Stimulated activated CD8-positive, alpha-beta memory T cell treated with anti-CD3 and anti-CD28 coated beads, Interleukin-12 subunit alpha, Interleukin-12 subunit beta, amount 100 ng/mL, for 24 hours (primary cell): ENCODE measurements around the gene RNF215.
A peak's percentile ranks its signal among the peaks of the same experiment; 100 is the strongest.

Source experiments
- DNase-seq: peaks from one replicate; pipeline ENCODE4 v3.0.0-alpha.2; 2020; ENCODE audit errors: extremely low read depth

The RNF215 gene

DNA sequence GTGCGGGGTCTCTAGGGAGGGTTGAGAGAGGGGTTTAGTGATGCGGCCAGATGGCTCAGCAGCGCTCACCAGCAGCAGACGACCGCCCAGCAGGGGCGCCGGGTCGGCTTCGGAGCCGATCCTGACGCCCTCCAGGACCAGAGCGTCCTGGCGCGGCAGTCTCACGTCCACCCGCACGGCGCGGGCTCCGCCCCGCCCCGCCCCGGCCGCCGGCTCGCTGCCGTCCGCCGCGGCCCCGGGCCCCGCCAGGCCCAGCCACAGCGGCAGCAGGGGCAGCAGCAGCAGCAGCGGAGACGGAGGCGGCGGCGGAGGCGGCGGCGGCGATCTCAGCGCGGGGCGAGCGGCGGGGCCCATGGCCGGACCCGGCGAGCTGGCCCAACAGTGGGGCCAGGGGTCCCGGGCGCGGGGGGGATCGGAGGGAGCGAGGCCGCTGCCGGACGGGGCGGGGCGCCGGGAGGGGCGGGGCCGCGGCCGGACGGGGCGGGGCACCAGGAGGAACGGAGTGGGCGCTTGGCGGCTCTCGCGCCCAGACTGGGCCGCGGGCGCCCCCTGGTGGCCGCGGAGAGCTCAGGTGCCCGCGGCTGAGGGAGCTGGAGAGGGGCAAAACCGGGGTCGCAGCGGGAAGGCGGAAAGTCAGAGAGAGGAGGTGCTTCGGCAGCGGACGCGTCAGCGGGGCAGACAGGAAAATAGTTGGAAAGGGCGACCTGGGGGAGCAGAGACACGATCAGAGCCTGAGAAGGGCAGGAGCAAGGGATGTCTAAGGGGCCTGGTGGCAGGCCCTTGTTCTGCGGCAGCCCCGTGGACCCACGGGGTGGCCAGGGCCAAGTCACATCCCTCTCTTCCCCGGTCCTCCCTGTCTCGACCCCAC, at the start of gene RNF215:
TSS of gene RNF215 (minus strand) at position 452 of the 868 bp plus-strand sequence. CDS start at position 354, 98 bp downstream.
- peak; percentile 40 for DNase-seq

GRCh38 chr22:30436196-30436595, 49.0 kb upstream of the RNF215 start:
- no peak for DNase-seq

DNA sequence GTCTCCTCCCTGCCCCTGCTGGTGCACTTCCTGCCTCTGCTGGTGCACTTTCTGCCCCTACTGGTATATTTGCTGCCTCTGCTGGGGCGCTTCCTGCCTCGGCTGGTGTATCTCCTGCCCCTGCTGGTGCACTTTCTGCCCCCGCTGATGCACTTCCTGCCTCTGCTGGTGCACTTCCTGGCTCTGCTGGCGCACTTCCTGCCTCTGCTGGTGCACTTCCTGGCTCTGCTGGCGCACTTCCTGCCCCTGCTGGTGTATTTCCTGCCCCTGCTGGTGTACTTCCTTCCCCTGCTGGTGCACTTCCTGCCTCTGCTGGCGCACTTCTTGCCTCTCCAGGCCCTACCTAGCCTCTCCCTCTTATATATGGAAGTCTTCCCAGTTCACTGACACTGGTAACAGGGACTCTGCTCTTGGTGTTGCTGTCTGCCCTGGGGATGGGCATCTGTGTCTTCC, 48.5 kb upstream of the RNF215 start:
- DNase-seq, result peak; percentile 50

GRCh38 chr22:30434843-30435242, 47.6 kb upstream of the RNF215 start:
- no peak for DNase-seq

- no peak for DNase-seq
These were observed 46.6 kb upstream of the RNF215 start for GRCh38 chr22:30433773-30434172.

DNA sequence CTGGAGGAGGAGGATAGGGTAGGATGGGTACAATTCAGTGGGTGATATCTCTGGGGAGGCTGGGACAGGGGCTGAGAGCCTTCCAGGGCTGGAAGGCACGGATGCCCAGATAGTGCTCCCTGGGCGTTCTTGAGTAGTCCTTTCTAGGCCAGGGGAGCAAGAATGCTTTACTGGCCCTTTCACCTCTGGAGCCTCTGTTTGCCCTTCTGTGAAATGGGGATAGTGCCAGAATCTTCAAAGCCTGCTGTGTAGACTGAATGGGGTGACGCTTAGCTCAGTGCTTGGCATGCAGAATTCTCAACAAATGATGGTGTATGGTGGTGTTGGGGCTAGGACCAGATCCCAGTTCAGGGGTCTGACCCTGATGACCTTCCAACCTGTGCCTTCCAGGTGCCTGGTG, 46.0 kb upstream of the RNF215 start:
- DNase-seq, result no peak

DNA sequence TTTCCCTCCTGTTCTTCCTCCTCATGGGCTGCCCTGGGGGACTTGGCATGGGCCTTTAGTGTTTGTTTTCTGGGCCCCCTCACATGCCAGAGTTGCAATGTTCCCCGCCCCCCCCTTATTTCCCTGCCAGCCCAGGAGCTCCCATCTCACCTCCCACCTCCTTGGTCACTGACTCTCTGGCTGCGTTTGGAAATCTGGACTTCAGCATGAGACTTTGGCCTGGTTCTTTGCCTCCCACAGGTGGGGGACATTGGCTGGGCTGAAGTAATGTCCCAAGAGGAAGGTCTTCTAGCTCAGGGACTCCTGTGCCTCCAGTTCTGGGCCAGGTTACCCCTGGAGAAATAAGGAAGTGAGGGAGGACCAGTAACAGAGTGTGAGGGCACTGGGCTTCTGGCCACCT, 45.3 kb upstream of the RNF215 start:
- no peak for DNase-seq

GRCh38 chr22:30432096-30432495, 44.9 kb upstream of the RNF215 start:
- DNase-seq, result no peak

- no peak for DNase-seq
These were observed 43.7 kb upstream of the RNF215 start for GRCh38 chr22:30430933-30431332.

DNA sequence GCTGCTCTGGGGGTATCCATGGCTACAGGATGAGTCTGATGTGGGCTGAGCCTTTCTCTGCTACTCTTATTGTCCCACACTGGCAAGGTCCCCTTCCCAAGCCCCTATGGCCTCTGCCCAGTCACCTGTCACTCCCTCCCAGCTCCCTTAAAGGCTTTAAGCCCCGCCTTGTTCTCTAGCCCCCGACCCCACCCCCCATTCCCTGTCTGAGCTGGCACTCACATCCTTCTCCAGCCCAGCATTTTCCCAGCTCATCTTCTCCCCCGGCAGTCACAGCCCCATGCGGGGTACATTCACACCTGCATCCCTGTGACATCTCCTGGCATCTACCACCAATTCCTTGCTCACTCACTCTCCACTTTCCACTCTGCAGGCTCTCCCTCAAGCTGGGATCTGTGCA, 42.7 kb upstream of the RNF215 start:
- no peak for DNase-seq

DNA sequence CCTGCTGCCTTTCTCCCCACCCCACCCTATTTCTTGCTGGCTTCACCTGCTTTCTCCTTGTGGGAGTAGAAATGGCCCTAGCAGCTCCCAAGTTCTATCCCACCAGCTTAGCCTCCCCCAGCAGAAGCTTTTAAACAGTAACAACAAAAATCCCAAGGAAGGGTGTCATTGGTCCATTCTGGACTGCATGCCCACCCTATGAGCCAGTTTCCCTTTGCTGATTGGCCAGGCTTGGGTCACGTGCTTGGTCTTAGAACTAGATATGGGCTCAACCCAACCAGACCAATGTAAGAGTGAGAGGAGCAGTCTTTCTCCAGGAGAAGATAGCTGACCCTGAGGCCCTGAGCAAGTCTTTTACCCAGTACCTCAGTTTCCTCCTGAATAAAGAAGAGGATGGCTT, 40.7 kb upstream of the RNF215 start:
- DNase-seq, result no peak

DNA sequence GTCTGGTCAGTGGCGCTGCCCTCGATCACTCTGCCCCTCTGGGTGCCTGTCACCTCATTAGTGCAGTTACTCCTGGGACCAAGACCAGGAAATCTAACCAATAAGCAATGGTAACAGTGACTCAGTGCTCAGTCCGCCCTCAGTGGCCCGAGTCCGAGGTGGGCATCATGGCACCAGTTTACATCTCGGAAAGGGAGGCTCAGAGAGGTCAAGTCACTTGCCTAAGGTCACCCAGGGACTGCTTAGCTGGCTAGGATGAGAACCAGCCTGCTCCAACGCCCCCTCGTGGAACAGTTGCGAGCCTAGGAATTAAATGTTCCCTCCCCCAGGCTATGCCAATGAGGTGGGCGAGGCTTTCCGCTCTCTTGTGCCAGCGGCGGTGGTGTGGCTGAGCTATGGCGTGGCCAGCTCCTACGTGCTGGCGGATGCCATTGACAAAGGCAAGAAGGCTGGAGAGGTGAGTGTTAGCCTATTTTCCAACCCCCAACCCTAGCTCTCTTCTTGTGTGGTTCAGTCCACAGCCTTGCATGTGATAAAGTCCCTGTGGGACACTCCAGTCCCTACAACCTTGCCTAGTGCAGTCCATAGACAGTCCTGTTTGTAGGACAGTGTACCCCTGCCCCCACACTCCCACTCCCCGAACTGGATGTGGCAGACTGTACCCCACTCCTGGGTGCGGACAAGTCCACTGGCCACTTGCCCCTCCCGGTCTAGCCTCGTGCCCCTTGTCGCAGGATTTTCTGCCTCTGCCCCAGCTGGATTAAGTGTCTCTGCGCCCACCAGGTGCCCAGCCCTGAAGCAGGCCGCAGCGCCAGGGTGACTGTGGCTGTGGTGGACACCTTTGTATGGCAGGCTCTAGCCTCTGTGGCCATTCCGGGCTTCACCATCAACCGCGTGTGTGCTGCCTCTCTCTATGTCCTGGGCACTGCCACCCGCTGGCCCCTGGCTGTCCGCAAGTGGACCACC, 39.5 kb upstream of the RNF215 start:
- DNase-seq, result peak; percentile 68

DNA sequence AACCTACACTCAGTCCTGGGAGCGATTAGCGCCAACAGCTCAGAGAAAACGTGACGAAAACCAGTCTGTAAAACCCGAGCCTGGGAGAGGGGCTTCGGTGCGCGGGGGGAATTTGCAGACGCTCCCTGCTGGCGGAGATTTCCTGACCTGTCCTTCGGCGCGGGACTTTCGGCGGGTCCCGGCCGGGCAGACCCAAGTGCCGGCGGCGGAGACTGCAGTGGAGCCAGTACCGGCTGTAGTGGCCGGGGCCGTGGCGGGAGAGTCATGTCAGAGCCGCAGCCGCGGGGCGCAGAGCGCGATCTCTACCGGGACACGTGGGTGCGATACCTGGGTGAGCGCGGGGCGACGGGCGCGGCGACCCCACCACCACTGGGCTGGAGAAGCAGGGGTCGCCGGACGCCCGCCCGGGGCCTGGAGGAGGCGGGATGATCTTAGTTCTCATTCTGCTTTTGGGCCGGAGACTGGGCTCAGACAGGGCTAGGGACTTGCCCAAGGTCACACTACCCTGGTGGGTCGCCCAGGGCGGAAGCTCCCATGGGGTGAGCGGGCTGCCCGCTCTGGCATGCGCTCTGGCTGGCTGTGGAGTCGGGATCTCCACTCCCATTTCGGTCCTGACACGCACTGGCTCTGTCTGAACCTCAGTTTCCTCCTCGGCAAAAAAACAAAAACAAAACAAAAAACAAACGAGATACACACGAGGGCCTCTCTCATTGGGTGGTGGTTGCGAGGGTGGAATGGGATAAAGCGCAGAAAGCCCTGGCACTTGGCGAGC, 38.6 kb upstream of the RNF215 start, which contains the start of gene MTFP1:
TSS of gene MTFP1 (plus strand) at position 153 of the 772 bp plus-strand sequence. CDS start at position 265, 112 bp downstream.
- no peak for DNase-seq

- no peak for DNase-seq
These were observed 38.1 kb upstream of the RNF215 start for GRCh38 chr22:30425327-30425615.

DNA sequence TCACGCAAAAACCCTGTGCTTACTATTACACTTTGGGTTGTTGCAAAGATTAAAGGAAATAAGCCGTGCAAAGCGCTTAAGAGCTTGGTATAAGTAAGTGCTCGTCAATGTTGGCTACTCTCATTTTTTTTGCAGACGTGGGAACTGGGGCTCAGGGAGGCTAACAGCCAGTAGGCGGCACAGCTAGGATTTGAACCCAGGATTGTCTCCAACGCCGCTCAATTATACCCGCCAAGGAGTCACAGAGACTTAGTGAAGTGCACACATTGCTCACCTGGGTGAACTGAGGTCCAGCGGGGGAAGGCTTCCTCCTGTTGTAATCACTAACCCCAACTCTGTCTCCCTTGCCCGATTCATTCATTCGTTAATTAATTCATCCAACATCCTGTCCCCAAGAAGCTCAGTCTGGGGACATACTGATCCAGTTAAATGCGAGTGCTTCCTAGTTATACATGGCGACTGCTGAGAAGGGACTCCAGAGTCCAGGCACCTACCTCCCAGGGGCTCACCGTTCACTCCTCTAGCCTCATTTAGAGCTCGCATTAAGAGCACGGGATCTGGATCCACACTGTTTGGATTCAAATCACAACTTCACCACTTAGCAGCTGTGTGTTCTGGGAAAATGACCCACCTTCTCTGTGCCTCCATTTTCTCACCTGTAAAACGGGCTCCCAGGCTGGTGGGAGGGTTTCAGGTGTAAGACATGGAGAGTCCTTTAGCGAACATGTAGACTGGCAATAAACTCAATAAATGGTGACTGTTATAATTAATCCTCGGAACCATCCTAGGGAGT, 37.5 kb upstream of the RNF215 start:
- DNase-seq, result no peak

DNA sequence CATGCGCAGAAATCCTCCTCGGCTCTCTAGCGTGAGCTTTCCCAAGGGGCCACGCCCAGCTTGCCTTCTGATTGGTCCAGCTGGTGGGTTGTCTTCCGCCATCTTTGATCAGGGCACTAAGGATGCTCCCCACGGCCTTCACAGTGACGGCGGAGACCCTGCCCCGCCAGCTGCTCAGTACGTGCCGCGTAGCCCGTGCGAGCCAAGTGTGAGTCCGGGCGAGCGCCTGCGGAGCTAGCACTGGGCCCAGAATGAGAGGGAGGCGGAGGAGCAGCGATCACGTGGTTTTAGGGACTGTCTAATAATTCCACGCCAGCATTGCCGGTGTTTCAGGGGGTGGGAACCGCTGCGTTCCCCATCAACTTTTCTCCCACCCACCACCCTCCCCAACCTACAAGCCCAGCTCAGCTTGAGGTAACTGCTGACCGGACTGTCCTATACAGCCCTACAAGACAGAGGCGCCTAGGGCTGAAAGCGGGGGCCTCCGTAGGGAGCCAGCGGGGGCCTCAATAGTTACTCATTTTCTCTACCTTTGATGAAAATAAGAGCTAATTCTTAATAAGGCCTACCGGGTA, 36.8 kb upstream of the RNF215 start:
- peak; percentile 94 for DNase-seq

- DNase-seq, result peak; percentile 27
These were observed 36.2 kb upstream of the RNF215 start for GRCh38 chr22:30423301-30423958.

DNA sequence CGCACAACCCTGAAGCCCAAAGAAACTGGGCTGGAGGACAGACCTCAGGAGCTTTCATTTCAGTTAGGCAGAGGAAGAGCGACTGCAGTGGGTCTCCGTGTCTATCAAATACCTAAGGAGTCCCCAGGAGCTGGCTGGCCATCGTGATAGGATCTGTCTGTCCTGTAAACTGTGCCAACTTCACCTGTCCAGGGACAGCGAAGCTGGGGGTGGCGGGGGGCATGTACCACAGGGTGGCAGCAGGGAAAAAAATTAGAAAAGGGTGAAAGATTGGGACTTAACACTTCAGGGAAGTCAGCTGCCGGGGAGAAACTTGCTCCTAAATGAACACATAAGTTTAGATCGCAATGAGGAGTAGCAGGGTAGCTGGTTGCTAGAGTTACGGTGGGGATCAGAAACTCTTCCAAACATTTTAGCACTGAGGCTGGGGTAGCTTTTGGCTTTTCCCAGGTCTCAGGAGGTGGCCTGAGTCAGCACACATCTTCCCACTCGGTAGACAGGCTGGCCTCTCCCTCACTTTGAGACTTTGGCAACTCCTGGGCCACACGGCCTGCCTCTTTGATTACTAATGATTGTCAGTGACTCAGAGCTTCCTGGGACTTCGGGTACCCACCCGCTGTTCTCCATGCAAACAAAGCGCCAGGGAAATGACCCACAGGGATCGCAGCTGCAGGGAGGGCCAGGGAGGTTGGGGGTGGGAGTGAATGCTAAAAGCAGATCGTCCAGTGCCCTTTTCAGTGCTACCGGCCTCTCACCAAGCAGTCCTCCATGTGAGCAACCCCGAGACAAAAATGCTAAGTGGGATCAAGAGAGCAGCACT, 35.5 kb upstream of the RNF215 start:
- DNase-seq, result no peak
